Tibial nerve (tissue), 4 donors: ENCODE measurements around the gene MMP14.

Source experiments
- CTCF ChIP-seq, 5 experiments: fragments of 200-600 bp in 3 of 5; fragments of 450-650 bp in 2 of 5; sonication (generic) in 3 of 5; IDR thresholded peaks; one replicate each; pipeline ENCODE4 v1.5.1; 2016 to 2019; ENCODE audit warnings: antibody characterized with exemption in 5 of 5, mild to moderate bottlenecking in 3 of 5, moderate library complexity in 2 of 5
- EP300 ChIP-seq, 2 donors: sonication (generic); formaldehyde crosslinking; IDR thresholded peaks; one replicate each; pipeline ENCODE4 v1.6.1; 2017; ENCODE audit warnings: antibody characterized with exemption in 2 of 2, mild to moderate bottlenecking in 1 of 2
- POLR2A ChIP-seq, 2 donors: fragments of 450-650 bp; IDR thresholded peaks; one replicate each; pipeline ENCODE4 v1.6.1; 2017; ENCODE audit warnings: antibody characterized with exemption in 2 of 2, mild to moderate bottlenecking in 2 of 2, moderate library complexity in 2 of 2

- no peak for TF ChIP-seq CTCF (IDR thresholded peaks at IDR 0.05)
- no peak for TF ChIP-seq EP300 (IDR thresholded peaks at IDR 0.05)
- TF ChIP-seq POLR2A (IDR thresholded peaks at IDR 0.05): no peak
These were observed 32.8 kb upstream of the MMP14 start for GRCh38 chr14:22803687-22803974.
